WI38 (cell line): ENCODE data around the gene RASAL3.
"Not testable (repeated sequence)": the region's sequence is repeated elsewhere in the genome, so short reads cannot be mapped to it uniquely, and the experiment has no call there.

ENCODE experiments used
- H3K4me3 ChIP-seq: 2 replicates; pipeline ENCODE4 v1.5.1; 2011; ENCODE audit warnings: low read depth, mild to moderate bottlenecking, control low read depth, low read length
- TF ChIP-seq, protein P1 (sequence below): IDR thresholded peaks from 2 replicates; pipeline ENCODE4 v1.5.1; 2012; ENCODE audit warnings: low read depth, mild to moderate bottlenecking, control low read depth, low read length

Gene RASAL3

DNA sequence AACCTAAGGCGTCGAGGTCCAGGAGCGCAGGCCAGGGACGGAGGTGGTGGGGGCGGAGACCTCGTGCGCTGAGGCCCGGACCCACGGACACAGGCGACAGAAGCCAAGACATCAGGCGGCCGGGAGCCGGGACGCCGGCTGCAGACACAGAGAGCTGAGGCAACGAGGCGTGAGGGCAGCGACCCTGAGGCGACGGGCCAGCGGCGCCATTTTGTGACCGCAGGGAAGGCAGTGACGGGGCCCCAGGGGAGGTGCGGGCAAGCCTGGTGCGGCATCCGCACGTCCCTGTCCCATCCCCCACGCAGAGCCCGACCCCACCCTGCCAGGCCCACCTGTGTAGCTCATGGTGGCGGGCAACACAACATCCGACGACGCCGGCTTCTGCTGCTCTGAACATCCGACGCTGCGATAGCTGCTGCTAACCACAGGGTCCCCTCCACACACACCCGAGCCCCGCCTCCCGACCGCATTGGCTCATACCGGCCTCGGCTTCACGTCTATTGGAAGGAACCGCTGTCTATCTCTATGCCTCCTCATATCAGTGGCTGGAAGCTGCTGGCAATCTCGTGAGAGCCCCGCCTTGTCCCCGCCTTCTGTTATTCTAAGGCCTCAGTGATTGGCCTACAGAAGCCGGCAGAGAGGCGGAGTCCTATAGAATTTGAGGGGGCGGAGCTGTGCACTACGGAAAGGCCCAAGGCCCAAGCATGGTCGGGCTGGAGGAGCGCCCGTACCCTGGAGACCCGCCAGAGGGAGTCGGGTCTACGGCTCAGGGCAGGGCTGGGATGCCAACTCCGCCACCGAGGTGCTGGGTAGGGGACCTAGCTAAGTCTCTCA, 45.5 kb downstream of the RASAL3 start, which contains the start of gene AKAP8L:
TSS of gene AKAP8L (minus strand) at position 410 of the 834 bp plus-strand sequence. CDS start at position 345, 65 bp downstream.
- H3K4me3 ChIP-seq: peak within 1 kb of the TSS; percentile 98
- TF ChIP-seq, protein P1, sequence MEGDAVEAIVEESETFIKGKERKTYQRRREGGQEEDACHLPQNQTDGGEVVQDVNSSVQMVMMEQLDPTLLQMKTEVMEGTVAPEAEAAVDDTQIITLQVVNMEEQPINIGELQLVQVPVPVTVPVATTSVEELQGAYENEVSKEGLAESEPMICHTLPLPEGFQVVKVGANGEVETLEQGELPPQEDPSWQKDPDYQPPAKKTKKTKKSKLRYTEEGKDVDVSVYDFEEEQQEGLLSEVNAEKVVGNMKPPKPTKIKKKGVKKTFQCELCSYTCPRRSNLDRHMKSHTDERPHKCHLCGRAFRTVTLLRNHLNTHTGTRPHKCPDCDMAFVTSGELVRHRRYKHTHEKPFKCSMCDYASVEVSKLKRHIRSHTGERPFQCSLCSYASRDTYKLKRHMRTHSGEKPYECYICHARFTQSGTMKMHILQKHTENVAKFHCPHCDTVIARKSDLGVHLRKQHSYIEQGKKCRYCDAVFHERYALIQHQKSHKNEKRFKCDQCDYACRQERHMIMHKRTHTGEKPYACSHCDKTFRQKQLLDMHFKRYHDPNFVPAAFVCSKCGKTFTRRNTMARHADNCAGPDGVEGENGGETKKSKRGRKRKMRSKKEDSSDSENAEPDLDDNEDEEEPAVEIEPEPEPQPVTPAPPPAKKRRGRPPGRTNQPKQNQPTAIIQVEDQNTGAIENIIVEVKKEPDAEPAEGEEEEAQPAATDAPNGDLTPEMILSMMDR: peak; percentile 50; the same call in 1 of the 2 replicates

DNA sequence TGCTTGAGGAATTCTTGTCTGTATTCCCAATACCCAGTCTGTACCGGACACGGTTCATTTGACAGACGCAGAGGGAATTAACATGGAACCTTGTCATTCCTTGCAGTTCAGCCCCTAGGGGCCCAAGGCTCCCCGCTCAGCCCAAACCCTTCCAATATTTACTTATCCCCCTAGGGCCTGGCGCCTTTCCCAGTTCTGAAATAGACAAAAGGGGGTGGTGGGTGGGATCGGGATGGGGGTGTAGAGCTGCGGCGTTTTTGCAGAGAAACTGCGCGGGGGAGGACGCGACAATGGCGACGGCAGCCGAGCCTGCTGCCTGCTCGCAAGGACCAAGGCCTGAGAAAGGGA, 46.1 kb downstream of the RASAL3 start:
- TF ChIP-seq, protein P1: no peak
- H3K4me3 ChIP-seq: peak overlapping the region; percentile 98

DNA sequence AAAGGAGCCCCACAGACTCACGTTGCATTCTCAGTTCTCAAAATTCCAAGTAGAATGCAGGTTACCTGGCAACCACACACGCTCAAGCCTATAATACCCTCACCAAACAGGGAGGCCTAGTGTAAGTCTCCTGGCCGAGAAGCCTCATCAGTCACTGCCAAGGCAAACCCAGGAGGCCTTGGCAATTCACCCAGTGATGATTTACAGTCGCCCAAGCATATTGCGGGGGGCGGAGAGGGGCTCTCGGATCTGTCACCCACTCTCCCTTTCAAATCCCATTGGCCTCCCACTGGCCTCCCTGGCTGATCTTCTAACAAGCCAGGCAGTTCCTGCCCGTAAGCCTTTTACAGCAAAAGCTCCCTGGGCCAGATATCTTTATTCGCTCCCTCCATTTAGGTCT, 46.6 kb downstream of the RASAL3 start:
- TF ChIP-seq, protein P1: no peak
- H3K4me3 ChIP-seq: peak overlapping the region; percentile 98

DNA sequence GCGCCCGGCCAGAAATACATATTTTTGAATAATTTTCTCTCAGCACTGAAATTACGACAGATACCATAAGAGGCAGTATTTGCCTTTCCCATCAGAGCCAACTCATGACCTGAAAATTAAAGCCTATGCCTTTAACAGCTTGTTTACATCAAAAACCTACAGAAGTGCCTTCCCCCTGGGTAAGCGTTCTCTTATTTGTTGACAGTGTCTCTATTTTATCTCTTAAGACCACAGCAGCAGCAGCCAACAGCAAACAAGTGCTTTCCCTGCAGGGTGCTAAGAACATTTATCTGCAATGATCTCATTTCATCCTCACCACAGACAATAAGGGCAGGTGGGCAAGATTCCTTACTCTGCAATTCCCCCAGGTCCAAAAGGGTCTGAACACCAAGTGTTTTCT, 51.5 kb downstream of the RASAL3 start:
- H3K4me3 ChIP-seq: no peak overlapping the region
- TF ChIP-seq, protein P1: no peak

DNA sequence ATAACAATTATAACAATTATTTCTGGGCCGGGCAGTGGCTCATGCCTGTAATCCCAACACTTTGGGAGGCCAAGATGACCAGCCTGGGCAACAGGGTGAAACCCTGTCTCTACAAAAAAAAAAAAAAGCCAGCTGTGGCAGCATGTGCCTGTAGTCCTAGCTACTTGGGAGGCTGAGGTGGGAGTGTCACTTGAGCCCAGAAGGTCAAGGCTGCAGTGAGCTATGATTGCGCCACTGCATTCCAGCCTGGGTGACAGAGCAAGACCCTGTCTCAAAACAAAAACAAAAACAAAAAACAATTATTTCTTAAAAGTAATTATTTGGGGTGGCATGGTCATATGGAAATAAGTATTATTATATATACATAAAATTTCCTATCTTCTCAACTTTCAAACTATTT, 53.0 kb downstream of the RASAL3 start:
- not testable (repeated sequence) for H3K4me3 ChIP-seq

DNA sequence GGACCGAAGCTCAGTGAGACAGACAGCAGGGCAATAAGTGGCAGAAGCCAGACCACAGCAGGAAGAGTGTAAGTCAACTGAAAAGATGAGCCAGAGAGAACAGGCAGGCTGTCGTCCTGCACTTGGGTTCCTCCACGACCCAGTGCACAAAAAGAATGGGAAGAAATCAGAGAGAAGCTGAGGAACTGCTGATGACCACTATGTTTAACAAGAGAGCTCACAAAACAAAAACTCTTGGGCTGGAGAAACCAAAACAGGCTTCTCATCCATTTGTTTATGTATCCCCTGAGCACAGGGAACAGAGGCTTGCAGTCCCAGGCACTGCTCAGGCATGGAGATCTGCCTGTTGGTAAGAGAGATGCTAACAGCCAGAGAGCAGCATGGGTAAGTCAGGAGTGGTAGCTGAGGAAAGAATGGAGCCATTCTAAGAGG, 59.5 kb downstream of the RASAL3 start:
- no peak overlapping the region for H3K4me3 ChIP-seq
- TF ChIP-seq, protein P1: no peak

DNA sequence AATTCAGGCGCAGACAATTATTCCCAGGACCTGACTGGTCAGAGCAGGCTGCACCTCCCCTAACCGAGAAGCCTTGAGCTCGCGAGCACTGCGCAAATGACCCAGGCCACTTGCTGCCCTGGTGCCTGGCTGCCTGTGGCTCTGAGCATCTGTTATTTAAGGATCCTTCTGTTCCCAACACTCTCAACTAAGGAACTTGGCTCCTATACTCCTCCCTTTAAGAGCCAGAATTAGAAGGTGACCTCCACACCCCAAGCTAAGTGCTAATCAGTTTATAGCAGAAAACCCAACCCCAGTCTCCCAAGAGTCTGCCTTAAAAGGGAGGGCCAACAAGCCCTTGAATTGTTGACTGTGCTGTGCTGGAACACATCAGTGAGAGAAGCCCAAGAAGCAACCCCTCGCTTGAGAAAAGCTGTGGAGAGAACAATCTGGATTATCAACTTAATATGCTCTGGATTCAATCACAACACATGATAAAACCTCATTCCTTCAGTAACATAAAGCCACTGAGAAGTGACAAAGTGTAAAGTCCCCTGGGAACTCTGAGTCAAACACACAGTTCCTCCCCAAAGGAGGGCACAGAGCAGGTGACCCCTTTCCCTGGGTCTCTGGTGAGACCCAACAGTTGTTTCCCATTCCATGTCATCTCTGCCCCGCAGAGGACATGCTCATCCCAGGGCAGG, 60.1 kb downstream of the RASAL3 start:
- TF ChIP-seq, protein P1: no peak
- H3K4me3 ChIP-seq: no peak overlapping the region
